Activated CD4-positive, alpha-beta T cell treated with anti-CD3 and anti-CD28 coated beads, Interleukin-2, amount 10 ng/mL, durations not matched to agents 24 days and 14 days (primary cell): Measurements from ENCODE around the gene ZFAND3. TPM values are rescaled to one million over a fixed set of nuclear protein-coding genes. Genes with fewer than 3 reads are reported as not detected.

Experiments used
- DNase-seq: peaks from one replicate; pipeline ENCODE4 v3.0.0; 2022
- H3K27ac Mint-ChIP-seq: one replicate; pipeline ENCODE4 v1.8.0; 2022; ENCODE audit warnings: mild to moderate bottlenecking, mixed read lengths
- H3K27me3 Mint-ChIP-seq: one replicate; pipeline ENCODE4 v1.8.0; 2022; ENCODE audit warnings: mixed read lengths
- H3K36me3 Mint-ChIP-seq: one replicate; pipeline ENCODE4 v1.8.0; 2022; ENCODE audit warnings: low read depth, mild to moderate bottlenecking, mixed read lengths
- H3K4me1 Mint-ChIP-seq: one replicate; pipeline ENCODE4 v1.8.0; 2021; ENCODE audit warnings: mixed read lengths
- H3K4me3 Mint-ChIP-seq: one replicate; pipeline ENCODE4 v1.8.0; 2022; ENCODE audit warnings: mild to moderate bottlenecking, moderate library complexity, mixed read lengths
- H3K9me3 Mint-ChIP-seq: one replicate; pipeline ENCODE4 v1.8.0; 2021; ENCODE audit warnings: mixed read lengths
- intact Hi-C: fragments of 100-400 bp; cut with micrococcal nuclease; formaldehyde crosslinking; loops from one replicate; pipeline ENCODE4 v1.15.1; 2023
- total RNA-seq: library from RNA; stranded (reverse); gene quantifications from 2 replicates; pipeline ENCODE4 v1.2.3, GENCODE V29; 2022

ZFAND3 gene
- total RNA-seq, 1 donor from 2014 or later, result 31.5 TPM

DNA sequence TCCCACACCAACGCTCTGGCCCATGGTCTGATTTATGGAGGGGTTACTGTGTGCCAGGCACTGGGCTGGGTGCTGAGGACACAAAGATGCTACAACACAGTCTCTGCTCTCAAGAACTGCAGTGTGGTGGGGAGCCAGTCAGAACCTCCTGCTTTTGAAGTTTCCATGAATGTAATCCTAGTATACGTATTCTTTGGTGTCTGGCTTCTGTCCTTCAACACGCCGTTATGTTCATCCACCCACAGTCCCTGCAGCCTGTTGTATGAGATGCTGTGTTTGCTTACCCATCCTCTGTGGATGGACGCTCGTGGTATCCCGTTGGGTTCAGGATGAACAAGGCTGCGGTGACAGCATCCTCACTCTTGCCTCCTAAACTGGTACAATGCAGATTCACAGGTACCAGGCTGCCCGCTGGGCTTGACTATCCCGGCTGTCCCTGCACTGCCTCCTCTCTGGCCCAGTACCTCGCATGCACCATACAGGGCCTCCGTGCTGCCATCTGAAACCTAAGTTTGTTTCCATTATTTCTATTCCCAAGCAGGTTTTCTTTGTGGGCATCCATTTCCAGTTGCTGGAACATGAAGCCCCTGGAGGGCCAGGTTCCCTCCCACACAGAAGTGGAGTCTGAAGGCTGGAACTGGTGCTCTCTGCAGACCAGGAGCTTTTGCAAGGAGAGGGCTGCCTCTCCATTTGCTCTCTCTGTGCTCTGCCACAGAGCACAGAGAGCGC, 364.5 kb downstream of the ZFAND3 start:
- Mint-ChIP-seq H3K27me3 (no peaks in the 10 kb centered on the region), H3K4me1 (no peaks in the 10 kb centered on the region), H3K27ac (no peak overlapping the region), H3K36me3 (no peaks in the 10 kb centered on the region), H3K9me3 (no peaks in the 10 kb centered on the region), H3K4me3 (no peak overlapping the region)
- intact Hi-C loops, result no loop called here
- no peak for DNase-seq

DNA sequence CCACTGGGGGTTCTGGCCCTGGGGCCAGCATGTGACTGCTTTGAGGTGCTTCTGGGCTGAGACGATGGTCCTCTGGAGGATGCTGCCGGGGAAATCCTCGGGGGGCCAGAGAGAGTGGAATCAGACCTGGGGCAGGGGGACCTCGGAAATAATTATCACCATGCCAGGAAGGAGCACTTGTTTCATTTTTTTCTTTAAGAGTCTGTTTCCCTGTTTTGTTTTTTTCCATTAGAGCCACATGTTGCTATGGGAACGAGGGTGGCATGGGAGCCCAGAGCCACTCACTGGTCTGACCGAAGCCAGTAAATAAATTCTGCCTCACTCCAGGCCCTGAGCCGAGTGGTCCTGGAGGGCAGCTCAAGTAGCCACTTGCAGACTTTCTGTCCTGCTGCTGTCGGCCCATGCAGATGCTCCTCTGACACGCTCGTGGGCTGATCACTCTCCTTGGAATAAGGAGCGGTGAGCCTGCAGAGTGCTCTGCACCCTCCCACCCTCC, 365.1 kb downstream of the ZFAND3 start:
- Mint-ChIP-seq H3K4me1 (no peaks in the 10 kb centered on the region), H3K36me3 (no peaks in the 10 kb centered on the region), H3K9me3 (no peaks in the 10 kb centered on the region), H3K27me3 (no peaks in the 10 kb centered on the region), H3K4me3 (no peak overlapping the region), H3K27ac (no peak overlapping the region)
- intact Hi-C loops, result no loop called here
- no peak for DNase-seq

DNA sequence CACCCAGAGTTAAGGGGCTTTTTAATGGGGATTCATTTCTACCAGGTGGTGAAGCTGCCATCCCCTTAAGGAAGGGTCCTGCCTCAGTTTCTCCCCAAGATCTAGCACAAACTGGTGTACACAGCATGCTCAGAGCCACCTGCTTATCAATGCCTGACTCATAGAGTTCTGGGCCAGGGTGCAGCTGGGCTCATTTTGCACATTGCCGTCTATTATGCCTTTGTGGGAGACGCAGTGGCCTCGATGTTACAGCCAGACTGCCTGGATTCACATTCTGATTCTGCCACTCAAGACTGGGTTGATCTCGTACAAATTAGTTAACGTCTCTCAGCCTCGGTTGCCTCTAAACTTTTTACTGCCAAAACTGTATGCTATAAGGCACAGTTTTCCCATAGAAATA, 365.7 kb downstream of the ZFAND3 start:
- Mint-ChIP-seq H3K27me3 (no peaks in the 10 kb centered on the region), H3K36me3 (no peaks in the 10 kb centered on the region)

GRCh38 chr6:38185752-38186151, 366.2 kb downstream of the ZFAND3 start:
- Mint-ChIP-seq H3K4me3 (no peak overlapping the region), H3K36me3 (no peaks in the 10 kb centered on the region)

More for the DNA sequence above, 365.7 kb downstream of the ZFAND3 start:
- Mint-ChIP-seq H3K4me1 (no peaks in the 10 kb centered on the region), H3K9me3 (no peaks in the 10 kb centered on the region), H3K4me3 (no peak overlapping the region), H3K27ac (no peak overlapping the region)
- intact Hi-C loops, result no loop called here
- no peak for DNase-seq

DNA sequence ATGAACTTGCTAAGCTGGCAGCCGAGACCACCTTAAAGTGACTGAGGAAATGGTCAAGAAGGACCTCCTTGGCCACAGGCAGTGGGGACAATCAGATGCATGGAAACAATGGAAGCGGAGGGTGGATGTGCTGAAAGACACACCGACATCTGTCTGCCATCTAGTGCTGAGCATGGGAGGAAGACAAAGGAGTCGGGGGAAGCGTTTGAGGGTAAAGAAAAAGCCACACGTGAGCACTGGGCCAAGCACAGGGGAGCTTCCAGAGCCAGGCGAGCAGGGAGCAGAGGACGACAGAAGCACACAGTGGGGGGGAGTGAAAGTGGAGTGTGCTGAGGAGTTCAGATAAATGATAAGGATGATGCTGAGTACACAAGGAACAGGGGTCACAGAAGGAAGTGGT, 367.8 kb downstream of the ZFAND3 start:
- DNase-seq, result no peak
- H3K27ac Mint-ChIP-seq, result no peak overlapping the region
- intact Hi-C loops, result no loop called here
- no peaks in the 10 kb centered on the region for H3K4me1 Mint-ChIP-seq
- no peaks in the 10 kb centered on the region for H3K36me3 Mint-ChIP-seq
- H3K4me3 Mint-ChIP-seq, result no peak overlapping the region
- no peaks in the 10 kb centered on the region for H3K27me3 Mint-ChIP-seq
- no peaks in the 10 kb centered on the region for H3K9me3 Mint-ChIP-seq

More at GRCh38 chr6:38185752-38186151, 366.2 kb downstream of the ZFAND3 start:
- H3K27ac Mint-ChIP-seq, result no peak overlapping the region
- no peaks in the 10 kb centered on the region for H3K9me3 Mint-ChIP-seq
- no peak for DNase-seq
- no peaks in the 10 kb centered on the region for H3K27me3 Mint-ChIP-seq
- H3K4me1 Mint-ChIP-seq, result no peaks in the 10 kb centered on the region
- intact Hi-C loops, result no loop called here

DNA sequence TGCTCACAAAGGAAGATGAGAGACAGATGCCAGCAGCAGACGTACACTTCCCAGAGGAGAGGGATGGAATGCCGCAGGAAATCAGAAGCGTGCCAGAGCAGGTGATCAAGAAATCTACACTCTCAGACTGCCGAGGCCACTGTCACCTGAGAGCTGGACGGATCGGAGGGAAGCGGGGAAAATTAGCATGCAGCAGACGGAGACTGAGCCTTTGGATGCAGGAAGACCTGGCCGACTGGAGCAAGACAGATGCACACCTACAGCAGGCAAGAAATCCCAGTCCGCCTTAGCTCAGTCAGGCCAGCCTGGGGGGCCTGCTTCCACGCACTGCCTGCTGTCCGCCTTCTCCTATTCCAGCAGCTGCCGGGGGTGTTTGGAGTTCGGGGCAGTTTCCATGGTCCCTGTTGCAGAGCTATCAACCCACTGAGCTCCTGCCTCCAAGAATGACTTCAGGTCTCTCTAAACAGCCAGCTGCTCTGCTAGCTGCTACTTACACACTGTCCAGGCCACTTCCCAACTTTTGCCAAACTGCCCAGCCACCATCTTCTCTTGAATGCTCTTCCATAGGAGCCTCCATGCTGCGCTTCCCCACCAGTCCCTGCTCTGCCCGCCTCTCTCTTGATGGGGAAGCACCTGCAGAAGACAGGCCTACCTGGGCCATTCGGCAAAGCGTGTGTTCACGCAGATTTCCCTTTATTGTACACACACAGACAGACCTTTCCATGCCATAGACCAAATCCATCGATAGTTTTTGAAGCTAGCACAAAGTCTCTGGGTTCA, 368.5 kb downstream of the ZFAND3 start:
- intact Hi-C loops, result no loop called here
- Mint-ChIP-seq H3K27ac (no peak overlapping the region), H3K4me1 (no peaks in the 10 kb centered on the region), H3K9me3 (no peaks in the 10 kb centered on the region), H3K36me3 (no peaks in the 10 kb centered on the region), H3K4me3 (no peak overlapping the region), H3K27me3 (no peaks in the 10 kb centered on the region)
- no peak for DNase-seq

DNA sequence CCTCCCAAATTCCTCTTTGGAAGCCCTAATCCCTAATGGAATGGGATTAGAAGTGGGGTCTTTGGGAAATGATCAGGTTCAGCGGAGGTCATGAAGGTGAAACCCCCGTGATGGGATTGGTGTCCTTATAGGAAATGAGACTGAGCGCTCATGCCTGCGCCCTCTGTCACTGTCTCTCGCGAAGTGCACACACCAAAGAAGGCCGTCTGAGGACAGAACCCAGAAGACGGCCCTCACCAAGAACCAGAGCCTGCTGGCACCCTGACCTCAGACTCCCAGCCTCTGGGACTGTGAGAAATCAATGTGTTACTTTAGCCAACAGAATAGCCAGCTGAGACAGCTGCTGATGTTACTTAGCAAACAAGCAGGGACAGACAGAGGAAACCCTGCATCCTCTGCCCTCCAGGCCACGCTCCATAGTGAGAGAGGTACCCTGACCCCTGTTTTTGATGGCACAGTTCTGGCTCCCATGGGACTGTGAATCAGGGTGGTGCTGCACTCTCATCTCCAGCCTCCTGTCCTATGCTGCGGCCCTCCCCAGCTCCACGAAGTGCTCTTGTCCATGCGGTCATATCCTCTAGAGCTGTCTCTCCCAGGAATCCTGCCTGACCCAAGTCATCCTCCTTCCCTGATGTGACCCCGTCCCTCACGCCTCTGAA, 369.3 kb downstream of the ZFAND3 start:
- Mint-ChIP-seq H3K4me1 (no peaks in the 10 kb centered on the region), H3K9me3 (no peaks in the 10 kb centered on the region), H3K27ac (no peak overlapping the region), H3K4me3 (no peak overlapping the region), H3K27me3 (no peaks in the 10 kb centered on the region), H3K36me3 (no peaks in the 10 kb centered on the region)
- intact Hi-C loops, result no loop called here
- DNase-seq, result no peak

- Mint-ChIP-seq H3K27me3 (no peaks in the 10 kb centered on the region), H3K36me3 (no peaks in the 10 kb centered on the region), H3K4me3 (no peak overlapping the region), H3K27ac (no peak overlapping the region), H3K4me1 (no peaks in the 10 kb centered on the region), H3K9me3 (no peaks in the 10 kb centered on the region)
- no peak for DNase-seq
- intact Hi-C loops, result no loop called here
Observed at GRCh38 chr6:38191418-38191817, 371.9 kb downstream of the ZFAND3 start.

- Mint-ChIP-seq H3K9me3 (no peaks in the 10 kb centered on the region), H3K36me3 (no peaks in the 10 kb centered on the region), H3K27me3 (no peaks in the 10 kb centered on the region), H3K4me3 (no peak overlapping the region), H3K4me1 (no peaks in the 10 kb centered on the region), H3K27ac (no peak overlapping the region)
- DNase-seq, result no peak
- intact Hi-C loops, result no loop called here
Observed at GRCh38 chr6:38192011-38192410, 372.5 kb downstream of the ZFAND3 start.

- Mint-ChIP-seq H3K4me1 (no peaks in the 10 kb centered on the region), H3K27me3 (no peaks in the 10 kb centered on the region), H3K9me3 (no peaks in the 10 kb centered on the region), H3K27ac (no peak overlapping the region), H3K4me3 (no peak overlapping the region), H3K36me3 (no peaks in the 10 kb centered on the region)
- intact Hi-C loops, result no loop called here
- DNase-seq, result no peak
Observed at GRCh38 chr6:38192487-38192886, 373.0 kb downstream of the ZFAND3 start.

DNA sequence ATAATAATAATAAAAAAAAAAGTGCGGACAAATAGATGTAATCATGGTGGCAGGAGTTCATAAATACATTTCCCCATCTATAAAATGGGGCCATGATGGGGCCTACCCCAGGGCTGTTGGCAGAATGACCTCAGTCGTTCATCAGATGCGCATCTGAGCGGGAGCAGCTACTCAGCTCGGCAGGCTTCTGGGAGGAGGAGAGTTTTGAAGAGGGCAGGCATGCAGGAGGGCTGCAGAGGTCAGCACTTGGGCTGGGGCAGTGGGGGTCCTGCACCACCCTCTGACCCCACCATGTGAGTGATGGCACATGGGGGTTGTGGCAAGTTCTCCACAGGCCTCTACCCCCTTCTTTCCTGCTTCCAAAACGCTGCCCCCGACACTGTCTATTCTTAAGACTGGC, 373.5 kb downstream of the ZFAND3 start:
- H3K36me3 Mint-ChIP-seq, result no peaks in the 10 kb centered on the region
- H3K27me3 Mint-ChIP-seq, result no peaks in the 10 kb centered on the region
- intact Hi-C loops, result no loop called here
- no peaks in the 10 kb centered on the region for H3K9me3 Mint-ChIP-seq
- no peak overlapping the region for H3K27ac Mint-ChIP-seq
- H3K4me1 Mint-ChIP-seq, result no peaks in the 10 kb centered on the region
- no peak overlapping the region for H3K4me3 Mint-ChIP-seq
- no peak for DNase-seq

- no peak overlapping the region for H3K27ac Mint-ChIP-seq
- no peaks in the 10 kb centered on the region for H3K9me3 Mint-ChIP-seq
- no peaks in the 10 kb centered on the region for H3K4me1 Mint-ChIP-seq
- no peaks in the 10 kb centered on the region for H3K27me3 Mint-ChIP-seq
- no peaks in the 10 kb centered on the region for H3K36me3 Mint-ChIP-seq
- H3K4me3 Mint-ChIP-seq, result no peak overlapping the region
- intact Hi-C loops, result no loop called here
- DNase-seq, result no peak
Observed at GRCh38 chr6:38193481-38194281, 374.2 kb downstream of the ZFAND3 start.

DNA sequence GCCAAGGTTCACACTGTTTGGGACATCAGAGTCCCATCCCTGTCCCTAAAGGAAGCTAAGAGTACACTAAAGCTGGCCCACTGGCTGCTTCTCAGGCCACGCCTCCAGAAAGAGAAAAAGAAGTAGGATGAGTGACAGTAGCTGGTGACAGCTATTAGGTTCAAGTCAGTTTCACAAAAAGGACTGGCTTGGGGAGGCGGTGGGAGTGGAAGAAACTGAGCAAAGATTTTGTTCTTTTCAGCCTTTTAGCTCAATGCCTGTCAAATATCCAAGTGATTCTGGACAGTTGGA, 374.7 kb downstream of the ZFAND3 start:
- Mint-ChIP-seq H3K27ac (no peak overlapping the region), H3K4me3 (no peak overlapping the region), H3K27me3 (no peaks in the 10 kb centered on the region), H3K36me3 (no peaks in the 10 kb centered on the region), H3K4me1 (no peaks in the 10 kb centered on the region), H3K9me3 (no peaks in the 10 kb centered on the region)
- DNase-seq, result no peak
- intact Hi-C loops, result no loop called here

DNA sequence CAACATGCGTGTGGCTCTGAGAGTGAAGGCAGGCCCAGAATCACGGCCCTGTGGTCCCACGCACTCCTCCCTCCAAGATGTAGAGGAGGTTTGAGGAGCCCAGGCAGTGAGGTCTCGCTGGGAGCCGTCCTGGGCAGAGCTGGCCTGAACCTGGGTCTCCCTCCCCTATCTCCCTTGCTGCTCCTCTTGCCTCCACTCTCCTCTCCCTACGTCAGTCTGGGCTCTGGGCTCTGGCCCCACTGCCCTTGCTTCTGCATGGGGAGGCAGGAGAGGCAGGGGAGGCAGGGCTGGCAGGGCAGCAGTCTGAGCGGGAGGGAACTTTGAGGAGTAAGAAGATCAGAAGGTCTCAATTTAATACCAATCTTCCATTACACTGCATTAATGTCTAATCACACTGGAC, 375.1 kb downstream of the ZFAND3 start:
- H3K4me1 Mint-ChIP-seq, result no peaks in the 10 kb centered on the region
- H3K27ac Mint-ChIP-seq, result no peak overlapping the region
- no peaks in the 10 kb centered on the region for H3K9me3 Mint-ChIP-seq
- no peaks in the 10 kb centered on the region for H3K36me3 Mint-ChIP-seq
- intact Hi-C loops, result no loop called here
- no peak overlapping the region for H3K4me3 Mint-ChIP-seq
- DNase-seq, result no peak
- H3K27me3 Mint-ChIP-seq, result no peaks in the 10 kb centered on the region
